ENCODE measurements around the gene SPATA17.
"Not testable (repeated sequence)": the region's sequence is repeated elsewhere in the genome, so short reads cannot be mapped to it uniquely, and the experiment has no call there.

Gene SPATA17

GRCh38 chr1:217642455-217642854, 11.3 kb downstream of the SPATA17 start:
- DNase-seq: no peak
- Mint-ChIP-seq H3K4me1 (ENCODE audit: low read depth) (no peaks in the 10 kb centered on the region), H3K27ac (no peak overlapping the region), H3K27me3 (peaks cover 18% of the 10 kb centered on the region), H3K9me3 (no peaks in the 10 kb centered on the region), H3K4me3 (no peak overlapping the region), H3K36me3 (ENCODE audit: low read depth) (no peaks in the 10 kb centered on the region)

GRCh38 chr1:217647791-217648190, 16.6 kb downstream of the SPATA17 start:
- no peak for DNase-seq
- Mint-ChIP-seq H3K27me3 (peaks cover 6% of the 10 kb centered on the region), H3K4me1 (ENCODE audit: low read depth) (no peaks in the 10 kb centered on the region), H3K27ac (no peak overlapping the region), H3K4me3 (no peak overlapping the region), H3K9me3 (no peaks in the 10 kb centered on the region), H3K36me3 (ENCODE audit: low read depth) (no peaks in the 10 kb centered on the region)

GRCh38 chr1:217650674-217651073, 19.5 kb downstream of the SPATA17 start:
- H3K27me3 Mint-ChIP-seq: peaks cover 4% of the 10 kb centered on the region
- H3K4me3 Mint-ChIP-seq: no peak overlapping the region
- H3K9me3 Mint-ChIP-seq: no peaks in the 10 kb centered on the region
- H3K4me1 Mint-ChIP-seq (ENCODE audit: low read depth): no peaks in the 10 kb centered on the region
- no peak overlapping the region for H3K27ac Mint-ChIP-seq
- no peak for DNase-seq
- H3K36me3 Mint-ChIP-seq (ENCODE audit: low read depth): no peaks in the 10 kb centered on the region

- DNase-seq: no peak
- Mint-ChIP-seq H3K27ac (no peak overlapping the region), H3K4me1 (ENCODE audit: low read depth) (no peaks in the 10 kb centered on the region)
These were observed 29.4 kb downstream of the SPATA17 start for GRCh38 chr1:217660353-217661062.

GRCh38 chr1:217661407-217661806, 30.3 kb downstream of the SPATA17 start:
- Mint-ChIP-seq H3K4me1 (ENCODE audit: low read depth) (no peaks in the 10 kb centered on the region), H3K27ac (no peak overlapping the region), H3K36me3 (ENCODE audit: low read depth) (no peaks in the 10 kb centered on the region), H3K4me3 (no peak overlapping the region), H3K9me3 (peaks cover 2% of the 10 kb centered on the region), H3K27me3 (peaks cover 8% of the 10 kb centered on the region)
- no peak for DNase-seq

More at GRCh38 chr1:217660353-217661062, 29.4 kb downstream of the SPATA17 start:
- no peaks in the 10 kb centered on the region for H3K36me3 Mint-ChIP-seq (ENCODE audit: low read depth)
- peaks cover 13% of the 10 kb centered on the region for H3K27me3 Mint-ChIP-seq
- H3K4me3 Mint-ChIP-seq: no peak overlapping the region
- peaks cover 2% of the 10 kb centered on the region for H3K9me3 Mint-ChIP-seq

GRCh38 chr1:217668351-217668940, 37.3 kb downstream of the SPATA17 start:
- Mint-ChIP-seq H3K36me3 (ENCODE audit: low read depth) (no peaks in the 10 kb centered on the region), H3K27ac (no peak overlapping the region), H3K9me3 (no peaks in the 10 kb centered on the region), H3K4me3 (no peak overlapping the region), H3K27me3 (peaks cover 10% of the 10 kb centered on the region), H3K4me1 (ENCODE audit: low read depth) (no peaks in the 10 kb centered on the region)
- no peak for DNase-seq

GRCh38 chr1:217673387-217673786, 42.2 kb downstream of the SPATA17 start:
- Mint-ChIP-seq H3K9me3 (no peaks in the 10 kb centered on the region), H3K27ac (no peak overlapping the region), H3K27me3 (peaks cover 7% of the 10 kb centered on the region), H3K4me1 (ENCODE audit: low read depth) (no peaks in the 10 kb centered on the region), H3K4me3 (no peak overlapping the region), H3K36me3 (ENCODE audit: low read depth) (no peaks in the 10 kb centered on the region)
- no peak for DNase-seq

GRCh38 chr1:217674028-217674729, 43.0 kb downstream of the SPATA17 start:
- no peak overlapping the region for H3K27ac Mint-ChIP-seq

GRCh38 chr1:217681806-217682205, 50.7 kb downstream of the SPATA17 start:
- no peaks in the 10 kb centered on the region for H3K9me3 Mint-ChIP-seq
- no peaks in the 10 kb centered on the region for H3K4me1 Mint-ChIP-seq (ENCODE audit: low read depth)
- no peak for DNase-seq
- H3K4me3 Mint-ChIP-seq: no peak overlapping the region
- H3K27ac Mint-ChIP-seq: no peak overlapping the region
- H3K27me3 Mint-ChIP-seq: no peaks in the 10 kb centered on the region
- H3K36me3 Mint-ChIP-seq (ENCODE audit: low read depth): no peaks in the 10 kb centered on the region

More at GRCh38 chr1:217674028-217674729, 43.0 kb downstream of the SPATA17 start:
- Mint-ChIP-seq H3K9me3 (no peaks in the 10 kb centered on the region), H3K36me3 (ENCODE audit: low read depth) (no peaks in the 10 kb centered on the region), H3K4me1 (ENCODE audit: low read depth) (no peaks in the 10 kb centered on the region), H3K27me3 (peaks cover 5% of the 10 kb centered on the region), H3K4me3 (no peak overlapping the region)
- DNase-seq: no peak

GRCh38 chr1:217687511-217687910, 56.4 kb downstream of the SPATA17 start:
- H3K4me1 Mint-ChIP-seq (ENCODE audit: low read depth): no peaks in the 10 kb centered on the region
- no peaks in the 10 kb centered on the region for H3K36me3 Mint-ChIP-seq (ENCODE audit: low read depth)
- no peak overlapping the region for H3K4me3 Mint-ChIP-seq
- no peaks in the 10 kb centered on the region for H3K27me3 Mint-ChIP-seq
- H3K27ac Mint-ChIP-seq: no peak overlapping the region
- no peaks in the 10 kb centered on the region for H3K9me3 Mint-ChIP-seq
- DNase-seq: no peak

- not testable (repeated sequence) for H3K4me1 Mint-ChIP-seq (ENCODE audit: low read depth); DNase-seq; H3K4me3 Mint-ChIP-seq; H3K36me3 Mint-ChIP-seq (ENCODE audit: low read depth); H3K27ac Mint-ChIP-seq; H3K9me3 Mint-ChIP-seq; H3K27me3 Mint-ChIP-seq
These were observed 65.0 kb downstream of the SPATA17 start for GRCh38 chr1:217696140-217696539.

GRCh38 chr1:217703326-217703725, 72.2 kb downstream of the SPATA17 start:
- H3K36me3 Mint-ChIP-seq (ENCODE audit: low read depth): no peaks in the 10 kb centered on the region
- peaks cover 10% of the 10 kb centered on the region for H3K27me3 Mint-ChIP-seq
- no peak for DNase-seq
- no peak overlapping the region for H3K4me3 Mint-ChIP-seq
- no peaks in the 10 kb centered on the region for H3K4me1 Mint-ChIP-seq (ENCODE audit: low read depth)
- H3K27ac Mint-ChIP-seq: no peak overlapping the region
- H3K9me3 Mint-ChIP-seq: peaks cover 16% of the 10 kb centered on the region

GRCh38 chr1:217712925-217713597, 81.9 kb downstream of the SPATA17 start:
- H3K4me1 Mint-ChIP-seq (ENCODE audit: low read depth): no peaks in the 10 kb centered on the region
- H3K36me3 Mint-ChIP-seq (ENCODE audit: low read depth): no peaks in the 10 kb centered on the region
- H3K27me3 Mint-ChIP-seq: no peaks in the 10 kb centered on the region
- no peak for DNase-seq
- no peak overlapping the region for H3K27ac Mint-ChIP-seq
- peaks cover under 1% of the 10 kb centered on the region for H3K9me3 Mint-ChIP-seq
- no peak overlapping the region for H3K4me3 Mint-ChIP-seq

GRCh38 chr1:217715681-217716080, 84.5 kb downstream of the SPATA17 start:
- Mint-ChIP-seq H3K27ac (no peak overlapping the region), H3K36me3 (ENCODE audit: low read depth) (no peaks in the 10 kb centered on the region), H3K9me3 (no peaks in the 10 kb centered on the region), H3K4me1 (ENCODE audit: low read depth) (no peaks in the 10 kb centered on the region), H3K27me3 (no peaks in the 10 kb centered on the region), H3K4me3 (no peak overlapping the region)
- no peak for DNase-seq
